ENCODE data around the gene SEL1L3. TPM values are rescaled to one million over a fixed set of nuclear protein-coding genes. Genes with fewer than 3 reads are reported as not detected.
"Not testable (repeated sequence)": the region's sequence is repeated elsewhere in the genome, so short reads cannot be mapped to it uniquely, and the experiment has no call there.

The SEL1L3 gene
- total RNA-seq (2014; rRNA removed): 3.9 and 5.0 TPM in 2 replicates
- 7.6 TPM for polyA plus RNA-seq (2012)

- no peak for DNase-seq (ENCODE audit: low read depth)
Measured at GRCh38 chr4:25862411-25863346, at the start of gene SEL1L3. TSS of gene SEL1L3 (minus strand) at chr4:25862988. CDS start at chr4:25862836, 152 bp downstream.

- DNase-seq (ENCODE audit: low read depth): no peak
Measured at GRCh38 chr4:25911356-25911755, 48.6 kb upstream of the SEL1L3 start.

- DNase-seq (ENCODE audit: low read depth): peak; percentile 99
Measured at GRCh38 chr4:25908491-25908901, 45.7 kb upstream of the SEL1L3 start.

- DNase-seq (ENCODE audit: low read depth): not testable (repeated sequence)
Measured at GRCh38 chr4:25906113-25906512, 43.3 kb upstream of the SEL1L3 start.

DNA sequence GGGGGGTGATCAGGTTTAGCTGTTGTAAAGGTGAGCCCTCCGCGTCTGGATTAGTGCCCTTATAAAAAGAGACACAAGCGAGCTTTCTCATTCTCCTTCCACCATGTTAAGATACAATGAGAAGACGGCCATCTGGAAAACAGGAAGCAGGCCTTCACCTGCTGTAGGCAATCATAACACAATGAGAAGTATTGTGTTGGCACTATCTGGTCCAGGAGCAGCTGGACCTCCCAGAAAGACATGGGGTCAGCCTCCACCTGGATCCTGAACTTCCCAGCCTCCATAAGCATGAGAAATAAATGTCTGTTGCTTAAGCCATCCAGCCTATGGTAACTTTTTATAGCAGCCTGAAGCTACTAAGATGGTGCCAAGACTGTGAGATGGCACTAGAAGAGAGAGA, 42.6 kb upstream of the SEL1L3 start:
- no peak for DNase-seq (ENCODE audit: low read depth)

DNA sequence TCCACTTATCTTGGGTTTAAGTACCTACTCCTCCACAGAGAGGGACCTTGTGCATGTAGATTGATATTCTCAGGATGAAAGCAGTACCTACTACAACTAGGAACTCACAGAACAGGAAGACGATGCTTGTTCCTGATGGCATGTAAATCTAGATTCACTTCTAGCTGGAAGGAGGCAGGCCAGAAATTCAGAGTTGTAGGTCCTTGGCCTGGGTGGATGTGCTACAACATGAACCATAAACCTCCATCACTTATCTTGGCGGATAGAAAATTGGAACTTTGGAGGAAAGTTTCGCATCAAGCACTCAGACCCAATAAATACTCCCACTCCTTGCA, 41.9 kb upstream of the SEL1L3 start:
- DNase-seq (ENCODE audit: low read depth): no peak

GRCh38 chr4:25903900-25904747, 41.3 kb upstream of the SEL1L3 start:
- no peak for DNase-seq (ENCODE audit: low read depth)

DNA sequence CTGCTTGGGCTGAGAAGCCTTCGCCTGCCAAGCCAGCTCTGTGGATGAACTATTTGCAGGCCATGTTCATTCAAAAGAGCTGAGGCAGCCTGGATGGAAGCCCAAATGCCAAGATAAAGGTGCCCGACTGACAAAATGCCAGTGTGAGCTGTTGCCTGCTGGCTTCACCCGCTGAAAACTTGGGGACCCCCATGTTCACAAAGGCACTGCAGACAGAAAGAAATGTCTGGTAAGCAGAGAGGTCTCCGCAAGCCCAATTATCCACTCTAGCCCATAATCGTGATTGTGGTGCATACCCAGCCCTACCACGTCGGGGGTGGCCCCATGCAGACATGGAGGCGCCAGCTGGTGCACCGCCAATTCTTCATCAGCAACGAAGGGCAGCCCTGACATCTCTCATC, 38.2 kb upstream of the SEL1L3 start:
- DNase-seq (ENCODE audit: low read depth): no peak

GRCh38 chr4:25900310-25900709, 37.5 kb upstream of the SEL1L3 start:
- peak; percentile 20 for DNase-seq (ENCODE audit: low read depth)

DNA sequence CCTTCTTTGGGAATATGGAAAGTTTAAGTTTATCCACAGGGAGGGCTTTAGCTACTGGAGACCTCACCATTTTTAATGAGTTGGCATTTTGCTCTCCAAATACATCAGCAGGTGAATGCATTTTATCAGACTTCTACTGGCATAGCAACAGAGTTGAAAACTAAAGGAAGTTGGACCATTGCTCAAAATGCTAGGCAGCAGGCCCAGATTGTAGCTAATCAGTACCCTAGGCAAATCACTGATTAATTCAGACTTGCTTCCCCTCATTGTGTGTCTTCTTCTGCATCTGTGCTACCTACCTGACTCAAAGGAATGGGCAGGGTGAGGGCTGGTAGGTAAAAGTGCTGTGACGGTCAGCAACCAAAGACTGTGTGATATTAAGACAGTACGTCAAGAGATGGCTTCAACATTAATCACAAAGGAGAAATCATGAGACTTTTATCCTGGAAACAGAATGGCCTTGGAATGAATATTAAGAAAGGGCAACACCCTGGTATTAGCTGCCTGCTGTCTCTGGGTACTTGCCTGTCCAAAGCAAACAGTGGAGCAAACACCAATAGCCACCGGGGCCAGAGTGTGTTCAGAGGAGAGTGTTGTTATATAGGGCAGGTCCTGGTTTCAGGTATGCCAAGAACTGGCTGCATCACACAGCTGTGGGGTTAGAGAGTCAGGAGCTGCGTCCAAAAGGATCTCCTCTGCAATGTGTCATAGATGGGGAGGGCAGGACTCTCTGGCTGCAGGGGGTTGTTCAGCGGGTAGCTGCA, 34.2 kb upstream of the SEL1L3 start:
- no peak for DNase-seq (ENCODE audit: low read depth)

DNA sequence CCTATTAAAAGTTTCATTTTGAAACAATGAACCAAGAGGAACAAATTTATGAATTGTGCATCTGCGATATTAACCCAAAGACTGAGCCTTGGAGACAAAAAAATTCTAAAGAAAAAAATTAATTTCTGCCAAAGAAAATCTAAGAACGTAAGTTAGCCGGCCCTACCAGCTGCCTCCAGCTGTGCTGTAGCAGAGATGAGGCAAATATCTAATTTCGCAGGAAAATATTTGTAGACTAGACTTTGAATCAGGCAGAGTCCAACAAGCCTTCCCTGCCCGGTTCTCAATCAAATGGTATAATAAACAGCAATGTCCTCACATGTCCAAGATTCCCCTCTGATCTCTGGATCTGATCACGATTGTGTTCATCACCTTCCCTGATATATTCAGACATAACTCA, 30.0 kb upstream of the SEL1L3 start:
- DNase-seq (ENCODE audit: low read depth): no peak

GRCh38 chr4:25890571-25891485, 28.0 kb upstream of the SEL1L3 start:
- DNase-seq (ENCODE audit: low read depth): no peak

GRCh38 chr4:25889589-25890503, 27.1 kb upstream of the SEL1L3 start:
- no peak for DNase-seq (ENCODE audit: low read depth)

DNA sequence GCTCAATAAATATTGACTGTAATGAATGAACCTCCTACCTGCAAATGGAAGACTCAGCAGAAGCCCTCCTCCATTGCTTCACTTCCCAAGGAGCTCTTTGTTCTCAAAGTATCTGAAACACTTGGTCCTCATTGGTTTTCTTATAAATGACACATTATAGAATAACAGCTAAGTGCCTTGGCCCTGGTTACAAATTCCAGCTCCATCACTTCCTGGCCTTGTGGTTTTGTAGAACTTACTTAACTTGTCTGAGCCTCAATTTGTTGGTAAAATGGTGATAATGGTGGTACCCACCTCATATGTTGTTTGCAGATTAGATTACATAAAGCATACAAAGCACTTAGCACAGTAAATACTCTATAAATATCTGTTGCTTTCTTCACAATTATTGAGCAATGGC, 26.0 kb upstream of the SEL1L3 start:
- peak; percentile 24 for DNase-seq (ENCODE audit: low read depth)

DNA sequence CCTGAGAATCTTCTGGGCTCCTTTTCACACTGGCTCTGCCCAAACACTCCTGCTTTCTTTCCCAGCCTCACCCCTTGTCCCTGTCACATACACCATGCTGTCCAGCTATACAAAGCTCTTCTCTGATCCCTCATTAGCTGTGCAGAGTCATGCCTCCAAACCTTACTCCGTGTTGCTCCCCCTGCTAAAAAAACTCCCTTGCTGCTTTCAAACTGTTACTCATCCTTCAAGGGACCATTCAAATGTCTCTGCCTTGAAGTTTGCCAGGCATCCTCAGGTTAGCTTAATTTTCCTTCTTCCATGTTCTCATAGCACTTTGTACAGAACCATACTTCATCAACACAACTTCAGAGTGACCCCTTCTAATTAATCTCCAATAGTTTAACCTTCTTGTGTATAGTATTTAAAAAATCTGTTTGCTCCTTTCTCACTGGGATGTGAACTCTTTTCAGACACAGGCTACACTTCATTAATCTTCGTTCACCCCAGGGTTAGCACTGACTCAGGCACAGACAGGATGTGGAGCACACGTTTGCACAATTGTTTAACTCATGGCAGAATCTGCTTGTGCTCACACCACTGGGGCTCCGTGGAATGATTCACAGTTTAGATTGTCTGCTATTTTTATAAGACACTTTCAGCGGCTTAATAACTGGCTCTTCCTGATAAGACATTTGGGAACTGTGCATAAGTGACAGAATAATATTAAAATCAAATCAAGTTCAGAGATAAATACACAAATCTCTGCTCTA, 21.4 kb upstream of the SEL1L3 start:
- DNase-seq (ENCODE audit: low read depth): peak; percentile 65

DNA sequence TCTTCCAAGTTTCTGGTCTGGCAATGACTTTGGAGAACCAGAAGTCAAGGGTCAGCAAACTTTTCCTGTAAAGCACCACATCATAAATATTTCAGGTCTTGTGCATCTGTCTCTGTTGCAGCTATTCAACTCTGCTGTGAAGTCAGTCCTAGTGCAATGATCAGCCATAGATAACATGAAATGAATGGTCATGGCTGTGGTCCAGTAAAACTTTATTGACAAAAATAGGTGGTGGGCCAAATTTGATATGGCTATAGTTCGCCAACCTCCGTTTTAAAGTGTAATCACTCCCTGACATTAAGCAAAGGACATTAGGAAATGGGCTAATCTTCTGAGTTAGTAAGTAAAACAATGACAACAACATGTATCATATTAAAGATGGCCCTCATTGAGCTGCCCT, 20.8 kb upstream of the SEL1L3 start:
- DNase-seq (ENCODE audit: low read depth): no peak

DNA sequence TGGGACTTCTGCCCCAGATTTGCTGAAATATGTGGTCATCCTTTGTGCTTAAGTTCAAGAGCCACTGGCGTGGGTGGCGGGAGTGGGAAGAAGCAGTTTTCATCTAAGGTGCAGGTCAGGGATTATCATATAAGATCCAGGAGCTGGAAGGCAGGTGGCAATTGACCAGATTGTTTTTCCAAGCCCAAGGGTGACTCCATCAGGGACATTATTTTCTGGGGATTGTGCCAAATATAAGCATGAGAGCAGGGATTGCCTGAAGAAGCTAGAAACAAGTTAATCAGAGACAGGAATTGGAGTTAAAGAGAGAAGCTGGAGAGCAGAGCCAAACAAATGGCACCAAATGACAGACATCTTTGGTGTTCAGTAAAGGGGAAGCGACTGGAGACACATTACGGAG, 19.4 kb upstream of the SEL1L3 start:
- no peak for DNase-seq (ENCODE audit: low read depth)

- no peak for DNase-seq (ENCODE audit: low read depth)
Measured at GRCh38 chr4:25881193-25881592, 18.4 kb upstream of the SEL1L3 start.
